NCI-H774 (cell line): ENCODE data around the gene MICA.
"Not testable (repeated sequence)": the region's sequence is repeated elsewhere in the genome, so short reads cannot be mapped to it uniquely, and the experiment has no call there.

Source experiments
- DNase-seq: peaks from one replicate; lab custom pipeline; 2025; lab: John Stamatoyannopoulos, UW

MICA gene

GRCh38 chr6:31383149-31383548 is 20.2 kb upstream of the MICA start:
- no peak for DNase-seq

DNA sequence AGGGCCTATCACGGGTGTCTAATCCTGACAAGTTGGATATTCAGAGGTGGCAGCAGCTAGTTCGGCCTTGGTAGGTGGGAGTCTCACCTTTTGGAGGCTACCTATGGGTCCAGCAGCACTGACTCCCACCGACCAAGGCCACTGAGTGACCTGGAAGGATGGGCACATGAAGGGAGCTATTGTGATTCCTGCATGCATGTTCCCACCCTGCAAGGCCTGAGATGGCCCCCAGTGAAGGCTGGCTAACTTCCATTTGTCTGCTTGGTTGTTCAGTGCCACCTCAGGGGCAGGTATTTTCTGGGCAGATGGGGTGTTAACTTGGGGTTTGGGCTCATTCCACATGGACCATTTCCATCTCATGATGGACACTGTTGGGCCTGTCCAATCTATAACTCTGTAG is 18.4 kb upstream of the MICA start:
- no peak for DNase-seq

DNA sequence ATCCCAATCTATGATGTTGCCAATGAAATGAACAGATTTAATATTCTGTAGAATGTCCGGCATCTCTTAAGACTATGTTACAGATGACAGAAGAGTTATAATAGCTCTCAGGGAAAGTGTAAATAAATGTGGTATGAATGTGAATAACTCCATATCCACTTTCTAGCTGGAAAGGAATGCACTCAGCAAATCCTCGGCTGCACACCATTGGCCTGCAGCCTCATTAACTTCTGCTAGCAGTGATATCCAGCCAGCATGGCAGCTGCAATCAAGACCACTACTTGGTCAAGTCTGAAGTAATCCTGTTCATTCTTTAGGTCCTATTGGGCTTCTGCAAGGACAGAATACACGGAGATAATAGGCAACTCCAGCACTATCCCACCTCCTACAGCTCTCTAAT is 17.3 kb upstream of the MICA start:
- no peak for DNase-seq

DNA sequence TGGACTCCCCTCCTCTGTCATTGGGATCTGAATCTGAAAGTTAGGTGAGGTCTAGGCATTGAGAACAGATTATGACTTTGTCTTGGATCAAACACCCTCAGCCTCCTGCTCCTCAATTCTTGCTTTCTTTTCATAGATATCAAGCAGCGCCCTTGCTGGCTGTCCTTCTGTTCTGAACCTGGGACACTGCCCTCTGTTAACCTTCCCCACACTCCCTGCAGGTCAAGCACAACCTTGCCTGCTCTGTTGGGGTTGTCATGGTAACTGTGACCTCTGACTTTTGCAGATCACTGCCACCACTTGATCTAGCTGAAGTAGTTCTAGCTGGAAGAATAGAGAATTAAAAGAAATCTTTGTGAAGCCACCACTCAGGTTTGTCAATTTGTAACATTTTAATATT is 16.4 kb upstream of the MICA start:
- DNase-seq, result no peak

DNA sequence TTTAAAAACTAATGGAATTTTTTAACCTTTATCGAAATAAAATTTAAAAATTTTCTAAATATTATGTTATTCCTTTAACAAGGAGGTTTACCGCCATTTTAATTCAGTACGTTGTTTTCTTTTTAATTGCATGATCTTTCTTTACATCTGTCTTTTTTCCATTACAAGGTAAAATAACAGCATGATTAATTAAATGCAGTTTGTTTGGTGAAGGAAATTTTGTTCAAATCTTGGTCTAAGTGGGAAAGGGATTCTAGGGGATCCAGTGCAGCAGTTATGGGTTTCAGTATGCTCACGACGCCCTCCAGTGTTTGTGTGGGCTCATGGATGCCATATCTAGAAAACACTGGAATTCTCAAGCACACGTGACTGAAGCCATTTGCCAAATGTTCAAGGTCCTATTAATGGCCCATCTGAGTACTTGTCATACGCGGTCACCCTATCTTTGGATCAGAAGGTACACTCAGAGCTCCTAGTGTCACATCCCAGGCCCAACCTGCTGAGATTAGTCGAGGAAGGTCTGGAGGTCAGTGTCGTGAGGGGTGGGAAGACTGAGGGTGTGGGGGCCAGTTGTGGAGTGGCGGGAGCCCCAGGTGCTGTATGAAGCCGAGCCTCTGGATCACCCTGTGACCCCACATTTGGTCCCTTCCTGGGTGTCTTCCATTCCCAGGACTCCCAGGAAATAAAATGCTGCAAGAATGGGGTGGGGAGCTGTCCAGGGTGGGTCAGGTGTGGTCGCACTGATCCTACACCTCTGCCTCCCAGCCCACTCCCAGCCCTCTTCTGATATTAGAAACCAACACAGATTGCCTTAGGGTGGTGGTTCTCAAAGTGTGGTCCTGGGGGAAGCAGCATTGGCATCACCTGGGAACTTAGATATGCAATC is 14.2 kb upstream of the MICA start:
- DNase-seq, result not testable (repeated sequence)

DNA sequence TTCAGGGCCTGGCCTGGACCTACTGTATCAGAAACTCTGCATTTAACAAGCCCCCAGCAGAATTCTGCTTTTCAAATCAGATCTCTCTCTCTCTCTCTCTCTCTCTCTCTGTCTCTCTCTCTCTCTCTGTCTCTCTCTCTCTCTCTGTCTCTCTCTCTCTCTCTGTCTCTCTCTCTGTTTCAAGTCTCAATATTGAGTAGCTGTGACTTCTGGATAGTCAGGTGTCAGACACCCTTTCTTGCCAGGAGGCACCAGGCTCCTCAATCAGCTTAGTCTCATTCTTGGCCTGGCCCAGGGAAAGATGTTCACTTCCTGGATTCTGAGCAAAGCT is 13.6 kb upstream of the MICA start:
- DNase-seq, result not testable (repeated sequence)

GRCh38 chr6:31393932-31394331 is 9.5 kb upstream of the MICA start:
- no peak for DNase-seq

DNA sequence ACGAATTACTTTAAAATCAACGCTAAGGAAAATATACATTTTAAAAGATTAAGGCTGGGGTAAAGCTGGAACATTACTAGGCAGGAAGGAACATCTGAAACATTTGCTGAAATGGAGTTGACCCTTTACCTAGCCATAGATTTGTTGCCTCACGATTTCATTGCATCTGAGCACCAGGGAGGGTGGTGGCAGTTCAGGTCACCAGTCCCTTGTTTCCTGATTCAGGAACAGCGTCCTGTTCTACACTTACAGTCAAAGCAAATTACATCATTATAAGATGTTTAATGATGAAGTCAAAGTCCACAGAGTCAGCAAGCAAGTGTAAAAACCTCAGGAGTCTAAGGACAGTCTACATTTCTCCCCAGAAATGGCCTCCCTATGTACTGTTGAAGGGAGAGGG is 9.0 kb upstream of the MICA start:
- DNase-seq, result no peak

DNA sequence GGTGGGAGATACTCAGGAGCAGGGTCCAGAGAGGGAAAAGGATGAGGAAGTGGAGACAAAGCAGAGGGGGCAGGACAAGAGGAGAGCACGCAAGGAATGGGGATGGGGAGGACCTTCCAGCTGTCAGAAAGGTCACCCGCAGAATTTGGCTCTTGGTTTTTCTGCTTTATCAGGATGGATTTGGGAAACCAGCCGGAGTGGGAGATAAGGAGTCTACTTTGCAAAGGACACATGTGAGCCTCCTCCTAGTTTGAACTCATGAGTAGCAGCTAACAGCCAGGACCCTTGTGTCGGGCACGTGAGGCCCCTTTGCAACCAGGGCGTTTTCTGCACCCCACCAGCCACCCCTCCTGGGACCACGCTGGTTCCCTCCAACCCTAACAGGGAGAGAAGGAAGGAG is 7.6 kb upstream of the MICA start:
- DNase-seq, result no peak

DNA sequence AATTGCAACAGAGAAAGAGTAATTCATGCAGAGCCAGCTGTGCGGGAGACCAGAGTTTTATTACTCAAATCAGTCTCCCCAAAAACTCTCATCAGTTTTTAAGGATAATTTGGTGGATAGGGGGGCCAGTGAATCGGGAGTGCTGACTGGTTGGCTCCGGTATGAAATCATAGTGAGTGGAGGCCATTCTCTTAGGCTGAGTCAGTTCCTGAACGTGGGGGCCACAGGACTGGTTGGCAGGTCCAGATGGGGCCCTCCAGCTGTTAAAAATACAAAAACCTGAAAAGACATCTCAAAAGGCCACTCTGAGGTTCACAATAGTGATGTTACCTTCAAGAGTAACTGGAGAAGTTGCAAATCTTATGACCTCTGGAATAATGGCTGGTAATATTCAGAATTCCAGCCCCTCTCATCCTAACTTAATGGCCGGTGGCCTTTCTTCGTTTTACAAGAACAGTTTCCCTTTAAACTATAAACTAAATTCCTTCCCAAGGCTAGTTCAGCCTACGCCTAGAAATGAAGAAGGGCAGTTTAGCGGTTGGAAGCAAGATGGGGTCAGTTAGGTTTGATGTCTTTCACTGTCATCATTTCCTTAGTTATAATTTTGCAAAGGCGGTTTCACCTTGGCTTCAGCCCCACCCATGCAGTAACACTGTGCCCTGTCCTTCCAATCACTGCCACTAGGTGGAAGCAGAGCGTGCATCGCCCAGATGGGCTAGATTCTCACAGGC is 6.8 kb upstream of the MICA start:
- peak; percentile 61 for DNase-seq

- not testable (repeated sequence) for DNase-seq
Measured at GRCh38 chr6:31397153-31397499, 6.3 kb upstream of the MICA start.

- peak; percentile 8 for DNase-seq
Measured at GRCh38 chr6:31397901-31398525, 5.4 kb upstream of the MICA start.

- DNase-seq, result peak; percentile 61
Measured at GRCh38 chr6:31399589-31400466, 3.6 kb upstream of the MICA start.

GRCh38 chr6:31400467-31401289 is 2.7 kb upstream of the MICA start:
- DNase-seq, result no peak

DNA sequence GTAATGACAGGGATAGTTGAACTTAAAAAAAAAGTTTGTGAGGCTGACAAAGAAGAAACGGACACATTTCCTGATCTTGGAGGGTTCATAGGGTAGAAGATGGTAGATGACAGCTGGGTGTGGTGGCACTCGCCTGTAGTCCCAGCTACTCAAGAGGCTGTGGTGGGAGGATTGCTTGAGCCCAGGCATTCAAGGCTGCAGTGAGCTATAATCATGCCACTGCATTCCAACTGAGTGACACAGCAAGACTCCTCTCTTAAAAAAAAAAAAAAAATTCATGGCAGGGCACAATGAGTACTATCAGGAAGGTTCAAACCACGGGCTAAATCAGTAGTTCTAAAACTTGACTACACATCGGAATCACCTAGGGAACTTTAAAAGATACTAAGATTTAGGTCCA is 2.0 kb upstream of the MICA start:
- no peak for DNase-seq

- no peak for DNase-seq
Measured at GRCh38 chr6:31402324-31403282, 792 bp upstream of the MICA start.

GRCh38 chr6:31404061-31404364 is 618 bp downstream of the MICA start:
- not testable (repeated sequence) for DNase-seq

GRCh38 chr6:31405996-31406395 is 2.6 kb downstream of the MICA start:
- no peak for DNase-seq

DNA sequence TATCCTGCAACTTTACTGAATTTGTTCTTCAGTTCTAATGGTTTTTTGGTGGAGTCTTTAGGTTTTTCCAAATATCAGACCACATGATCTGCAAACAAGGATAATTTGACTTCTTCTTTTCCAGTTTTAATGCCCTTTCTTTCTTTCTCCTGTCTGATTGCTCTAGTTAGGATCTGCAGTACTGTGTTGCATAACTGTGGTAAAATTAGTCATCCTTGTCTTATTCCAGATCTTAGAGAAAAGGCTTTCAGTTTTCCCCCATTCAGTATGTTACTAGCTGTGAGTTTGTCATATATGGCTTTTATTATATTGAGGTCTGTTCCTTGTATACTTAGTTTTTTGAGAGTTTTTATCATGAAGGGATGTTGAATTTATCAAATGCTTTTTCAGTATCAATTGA is 4.3 kb downstream of the MICA start:
- DNase-seq, result no peak

DNA sequence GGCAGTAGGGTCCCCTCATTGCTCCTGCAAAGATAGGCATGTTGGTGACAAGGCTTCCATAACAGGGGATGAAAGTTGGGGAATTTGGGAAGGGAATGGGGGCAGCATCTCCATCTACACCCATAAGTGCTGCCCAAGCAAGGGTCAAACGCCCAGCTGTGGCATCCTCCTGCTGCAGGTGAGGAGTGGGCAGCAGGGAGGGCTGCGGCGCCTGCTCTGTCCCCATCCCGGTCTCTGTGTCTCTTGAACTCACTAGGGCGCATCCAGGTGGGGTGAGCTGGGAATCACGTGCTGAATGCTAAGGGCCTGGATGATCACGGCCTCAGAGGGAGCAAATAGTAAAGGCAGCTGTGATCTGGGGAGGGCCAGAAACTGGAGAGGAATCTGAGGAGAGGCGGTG is 9.1 kb downstream of the MICA start:
- no peak for DNase-seq
